GM03348 (cell line): Measurements from ENCODE around the gene HNRNPAB.
"Not testable (repeated sequence)": the region's sequence is repeated elsewhere in the genome, so short reads cannot be mapped to it uniquely, and the experiment has no call there.

Experiments used
- DNase-seq: peaks from one replicate; pipeline ENCODE4 v3.0.0; 2012; ENCODE audit warnings: low spot score

HNRNPAB gene

DNA sequence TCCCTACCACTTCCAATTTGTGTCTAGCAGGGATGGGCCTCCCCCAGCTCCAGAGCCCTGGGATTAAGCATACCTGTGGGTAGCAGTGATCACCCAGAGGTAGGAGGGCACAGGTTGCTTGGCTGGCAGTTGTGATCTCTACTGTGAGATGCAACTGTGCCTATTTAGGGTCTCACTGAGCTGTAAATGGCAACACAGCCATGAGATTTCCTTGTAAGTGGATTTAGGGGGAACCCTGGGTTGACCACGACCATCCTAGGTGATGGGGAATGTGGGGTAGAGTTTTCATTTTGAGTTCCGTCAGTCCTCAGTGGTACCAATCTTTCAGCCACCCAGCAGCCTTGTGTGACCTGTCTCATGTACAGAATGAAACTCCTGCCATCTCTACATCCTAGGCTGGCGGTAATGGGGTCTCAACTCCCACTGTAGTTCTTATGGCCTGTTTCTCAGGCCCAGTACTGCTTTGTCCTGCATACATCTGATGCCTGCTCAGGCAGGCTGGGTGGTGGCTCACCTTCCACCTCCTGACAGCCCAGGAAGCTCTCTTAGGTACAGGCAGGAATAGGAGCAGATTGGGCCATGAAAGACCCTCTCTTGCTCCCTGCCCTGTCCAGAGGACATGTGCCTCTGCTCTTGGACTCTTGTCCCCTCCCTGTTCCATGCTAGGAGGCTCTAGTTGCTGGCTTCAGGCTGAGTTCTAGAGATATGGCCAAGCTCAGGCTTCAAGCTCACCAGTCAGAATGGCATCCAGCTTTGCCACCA lies 8.1 kb downstream of the HNRNPAB start:
- no peak for DNase-seq

DNA sequence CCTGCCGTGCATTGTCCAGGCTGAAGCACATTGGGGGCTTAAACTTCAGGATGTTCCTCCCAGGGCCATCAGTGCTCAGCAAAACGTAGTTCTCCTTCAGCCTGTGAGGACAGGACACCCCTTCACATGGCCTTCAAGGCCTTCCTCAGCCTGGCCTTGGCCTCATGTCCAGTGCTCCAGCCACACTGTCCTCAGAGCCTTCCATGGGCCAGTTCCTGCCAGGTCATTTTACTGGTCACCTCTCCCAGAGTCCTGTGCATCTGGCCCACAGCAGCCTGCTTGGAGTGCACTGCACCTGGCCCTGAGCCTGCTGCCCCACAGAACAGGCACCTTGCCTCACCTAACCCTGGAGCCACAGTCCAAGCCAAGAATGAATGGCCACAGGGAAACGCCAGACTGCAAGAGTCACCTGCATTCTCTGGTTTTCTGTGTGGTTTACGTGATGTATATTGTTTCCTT lies 8.7 kb downstream of the HNRNPAB start:
- DNase-seq: no peak

- no peak for DNase-seq
Measured at GRCh38 chr5:178213748-178214151, 9.4 kb downstream of the HNRNPAB start.

- DNase-seq: no peak
Measured at GRCh38 chr5:178214160-178214803, 9.9 kb downstream of the HNRNPAB start.

DNA sequence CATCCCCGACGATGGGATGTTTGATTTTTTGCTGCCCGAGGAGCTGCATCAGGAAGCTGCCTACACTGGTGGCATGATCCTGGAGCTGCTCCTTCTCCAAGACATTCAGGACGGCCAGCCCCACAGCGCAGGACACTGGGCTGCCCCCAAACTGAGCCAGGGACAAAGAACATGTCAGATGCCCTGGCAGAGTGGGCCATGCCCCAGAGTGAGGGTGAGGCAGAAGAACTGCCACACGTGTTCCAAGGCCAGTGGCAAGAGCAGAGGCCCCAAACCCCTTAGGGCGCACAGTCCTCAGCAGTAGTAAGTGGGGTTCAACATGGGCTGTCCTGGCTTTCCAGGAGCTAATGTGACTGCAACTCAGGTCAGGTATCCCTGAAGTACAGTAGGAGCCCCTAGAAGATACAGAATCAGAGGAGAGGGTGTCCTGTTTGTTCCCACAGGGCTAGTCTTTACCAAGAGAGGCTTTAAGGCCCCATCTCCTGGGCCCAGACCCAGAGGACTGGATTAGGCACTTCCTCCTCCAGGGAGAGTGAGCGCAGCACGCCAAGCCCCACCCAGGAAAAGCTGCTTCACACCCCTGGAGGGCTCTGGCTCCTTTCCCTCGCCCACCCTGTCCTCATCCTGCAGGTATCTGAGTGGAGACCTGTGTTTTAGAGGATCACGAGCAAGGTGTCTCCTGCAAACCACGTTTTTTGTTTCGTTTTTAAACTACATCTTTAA lies 11.1 kb downstream of the HNRNPAB start:
- DNase-seq: no peak

DNA sequence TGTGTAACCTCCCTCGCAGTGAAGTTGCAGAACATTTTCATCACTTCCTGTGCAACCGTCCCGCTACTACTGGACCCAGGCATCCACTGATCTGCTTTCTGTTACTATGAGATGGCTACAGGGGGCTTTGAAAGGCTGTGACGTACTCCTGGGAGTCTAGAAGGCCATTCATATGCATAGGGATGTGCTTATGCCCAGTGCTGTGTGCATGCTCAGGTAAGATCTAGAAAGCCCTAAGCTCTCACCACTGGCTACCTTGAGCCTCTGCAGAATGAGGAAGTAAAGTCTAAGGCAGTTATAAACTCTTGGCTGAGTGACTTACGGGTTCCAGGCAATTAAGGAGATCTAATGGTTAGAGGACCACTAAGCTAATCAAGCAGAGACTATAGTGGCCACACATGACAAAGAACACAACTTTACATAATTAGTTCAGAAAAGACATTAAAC lies 11.8 kb downstream of the HNRNPAB start:
- no peak for DNase-seq

GRCh38 chr5:178216779-178217178 lies 12.4 kb downstream of the HNRNPAB start:
- no peak for DNase-seq

- DNase-seq: no peak
Measured at GRCh38 chr5:178218237-178218776, 14.0 kb downstream of the HNRNPAB start.

DNA sequence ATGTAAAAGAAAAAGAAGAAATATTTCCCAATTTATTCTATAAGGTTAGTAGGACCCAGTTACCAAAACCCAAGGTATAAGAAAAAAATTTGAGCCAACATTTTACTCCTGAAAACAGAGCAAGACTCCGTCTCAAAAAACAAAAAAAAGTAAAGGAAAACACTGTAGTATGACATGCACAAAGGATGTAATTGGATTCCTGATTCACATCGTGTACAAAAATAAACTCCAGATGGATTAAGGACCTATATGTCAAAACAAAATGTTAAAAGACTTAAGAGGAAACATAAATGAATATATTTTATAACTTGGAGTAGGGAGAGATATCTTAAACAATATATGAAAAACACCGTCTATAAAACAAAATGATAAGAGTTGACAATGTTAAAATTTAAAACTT lies 14.5 kb downstream of the HNRNPAB start:
- DNase-seq: no peak

- DNase-seq: no peak
Measured at GRCh38 chr5:178221282-178221681, 16.9 kb downstream of the HNRNPAB start.

- no peak for DNase-seq
Measured at GRCh38 chr5:178221853-178222252, 17.5 kb downstream of the HNRNPAB start.

GRCh38 chr5:178222292-178222691 lies 18.0 kb downstream of the HNRNPAB start:
- no peak for DNase-seq

GRCh38 chr5:178223196-178223773 lies 19.0 kb downstream of the HNRNPAB start:
- no peak for DNase-seq

- DNase-seq: no peak
Measured at GRCh38 chr5:178223828-178224335, 19.5 kb downstream of the HNRNPAB start.

DNA sequence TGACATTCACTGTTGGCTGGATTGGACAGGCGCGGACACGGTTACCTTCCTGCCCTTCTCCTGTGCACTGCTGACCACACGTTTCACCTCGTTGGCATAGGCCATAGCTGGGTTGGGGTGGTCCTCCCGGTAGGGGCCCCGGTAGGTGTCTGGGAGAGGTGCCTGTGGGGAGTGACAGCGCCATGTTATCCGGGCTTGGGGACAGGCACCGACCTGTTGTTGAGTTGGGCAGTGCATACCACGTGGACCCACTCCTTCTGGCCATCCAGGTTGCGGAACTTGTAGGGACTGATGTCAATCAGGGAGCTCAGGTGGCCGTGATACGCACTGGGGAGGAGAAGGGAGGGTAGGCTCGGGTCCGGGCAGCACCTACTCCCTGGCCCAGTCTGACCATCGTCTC lies 20.1 kb downstream of the HNRNPAB start:
- DNase-seq: no peak

DNA sequence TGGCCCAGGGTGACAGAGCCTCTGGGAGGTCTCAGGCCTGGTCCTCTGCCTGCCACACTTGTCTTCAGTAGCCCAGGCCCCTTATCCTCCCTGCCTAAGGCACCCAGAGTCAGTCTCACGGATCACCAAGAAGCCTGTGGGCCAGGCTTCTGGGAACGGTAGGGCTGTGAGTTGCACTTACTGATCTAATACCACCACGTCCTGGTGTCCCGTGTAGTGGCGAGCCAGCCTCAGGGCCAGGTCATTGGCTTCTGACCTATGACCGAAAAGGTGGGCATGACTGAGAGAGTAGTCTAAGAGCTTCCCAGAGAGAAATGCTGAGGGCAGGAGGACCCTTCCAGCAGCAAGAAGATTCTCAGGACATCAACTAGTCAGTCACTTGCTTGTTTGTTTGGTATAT lies 20.8 kb downstream of the HNRNPAB start:
- no peak for DNase-seq

DNA sequence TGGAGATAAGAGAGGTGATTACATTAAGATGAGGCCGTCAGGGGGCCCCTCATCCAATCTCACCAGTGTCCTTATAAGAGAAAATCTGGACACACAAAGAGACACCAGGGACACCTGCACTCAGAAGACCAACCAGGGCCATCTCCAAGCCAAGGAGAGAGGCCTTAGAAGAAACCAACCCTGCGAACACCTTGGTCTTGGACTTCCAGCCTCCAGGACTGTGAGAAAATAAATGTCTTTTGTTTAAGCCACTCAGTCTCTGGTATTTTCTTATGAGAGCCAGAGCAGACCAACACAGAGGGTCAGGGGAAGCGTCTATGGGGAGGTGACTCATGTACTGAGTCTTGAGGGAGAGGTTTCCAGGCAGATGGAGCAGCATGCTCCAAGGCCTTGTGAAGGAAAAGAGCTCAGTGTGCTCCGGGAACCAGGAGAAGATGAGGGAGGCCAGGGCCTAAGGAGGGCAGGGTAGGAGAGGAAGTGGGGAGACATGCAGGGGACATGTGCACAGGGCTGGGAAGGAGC lies 22.9 kb downstream of the HNRNPAB start:
- no peak for DNase-seq

GRCh38 chr5:178227929-178228328 lies 23.6 kb downstream of the HNRNPAB start:
- no peak for DNase-seq

DNA sequence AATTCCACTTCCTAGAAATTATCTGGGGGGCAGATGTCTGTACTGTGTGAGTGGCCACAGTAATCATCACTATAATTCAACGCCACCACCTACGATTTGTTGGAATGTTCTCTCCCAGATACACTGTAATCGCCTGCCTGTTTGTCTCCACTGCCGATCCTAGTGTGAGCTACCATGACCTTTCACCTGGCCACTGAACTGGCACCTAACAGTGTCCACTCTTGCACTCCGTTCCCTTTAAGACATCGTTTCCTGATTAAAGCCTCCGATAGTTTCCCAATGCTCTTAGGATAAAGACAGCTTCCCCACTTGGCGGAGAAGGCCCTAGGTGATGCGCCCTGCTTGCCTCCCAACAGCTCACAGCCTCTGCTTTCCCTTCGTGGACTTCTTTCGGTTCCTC lies 24.3 kb downstream of the HNRNPAB start:
- DNase-seq: no peak

DNA sequence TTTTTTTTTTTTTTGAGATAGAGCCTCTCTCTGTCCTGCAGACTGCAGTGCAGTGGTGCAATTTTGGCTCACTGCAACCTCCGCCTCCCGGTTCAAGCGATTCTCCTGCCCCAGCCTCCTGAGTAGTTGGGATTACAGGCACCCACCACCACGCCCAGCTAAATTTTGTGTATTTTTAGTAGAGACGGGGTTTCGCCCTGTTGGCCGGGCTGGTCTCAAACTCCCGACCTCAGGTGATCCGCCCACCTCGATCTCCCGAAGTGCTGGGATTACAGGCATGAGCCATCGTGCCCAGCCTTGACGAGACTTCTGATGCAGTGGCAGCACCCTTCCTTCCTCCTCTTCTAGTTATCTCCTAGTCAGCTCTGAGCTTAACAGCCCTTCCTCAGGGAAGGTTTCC lies 24.8 kb downstream of the HNRNPAB start:
- not testable (repeated sequence) for DNase-seq

- DNase-seq: no peak
Measured at GRCh38 chr5:178229861-178230260, 25.5 kb downstream of the HNRNPAB start.
